OCI-LY1 (cell line): ENCODE measurements around the gene QTRT2.

Experiments
- H2AFZ ChIP-seq: fragments of 200-600 bp; sonication (generic), shearing (Covaris generic); 2 replicates; pipeline ENCODE4 v1.6.0; 2014; ENCODE audit warnings: antibody characterized with exemption, mild to moderate bottlenecking, low read length
- H3F3A ChIP-seq: fragments of 200-600 bp; sonication (generic), shearing (Covaris generic); 2 replicates; pipeline ENCODE4 v1.6.0; 2014; ENCODE audit warnings: mild to moderate bottlenecking, antibody characterized with exemption, low read length, moderate library complexity; ENCODE audit not compliant: insufficient read depth
- H3K27ac ChIP-seq: fragments of 200-600 bp; sonication (generic); 2 replicates; pipeline ENCODE4 v1.5.1; 2014; ENCODE audit warnings: low read length, mixed run types, mild to moderate bottlenecking, low read depth; ENCODE audit not compliant: poor library complexity, severe bottlenecking
- H3K27me3 ChIP-seq: fragments of 200-600 bp; sonication (generic); 2 replicates; pipeline ENCODE4 v1.6.0; 2014; ENCODE audit warnings: antibody characterized with exemption, mild to moderate bottlenecking, low read length, moderate library complexity; ENCODE audit not compliant: insufficient read depth
- H3K36me3 ChIP-seq: fragments of 200-600 bp; sonication (generic); 2 replicates; pipeline ENCODE4 v1.6.1; 2014; ENCODE audit warnings: mild to moderate bottlenecking, antibody characterized with exemption, low read length, moderate library complexity, mixed read lengths; ENCODE audit not compliant: insufficient read depth
- H3K4me1 ChIP-seq: fragments of 200-600 bp; sonication (generic); 2 replicates; pipeline ENCODE4 v1.5.1; 2014; ENCODE audit warnings: mild to moderate bottlenecking, low read length, moderate library complexity; ENCODE audit not compliant: insufficient read depth, severe bottlenecking
- H3K4me2 ChIP-seq: fragments of 200-600 bp; sonication (generic), shearing (Covaris generic); 2 replicates; pipeline ENCODE4 v1.6.1; 2014; ENCODE audit warnings: low read length
- H3K4me3 ChIP-seq: fragments of 200-600 bp; sonication (generic); 2 replicates; pipeline ENCODE4 v1.5.1; 2014; ENCODE audit warnings: low read length, low read depth, mild to moderate bottlenecking, mixed read lengths; ENCODE audit not compliant: poor library complexity, severe bottlenecking
- H3K79me2 ChIP-seq: fragments of 200-600 bp; shearing (Covaris generic); 2 replicates; pipeline ENCODE4 v1.6.1; 2016; ENCODE audit warnings: mixed run types, low read length, mixed read lengths; ENCODE audit not compliant: insufficient read depth
- H3K9ac ChIP-seq: fragments of 200-600 bp; sonication (generic), shearing (Covaris generic); 2 replicates; pipeline ENCODE4 v1.6.1; 2014; ENCODE audit warnings: mild to moderate bottlenecking, low read length, mixed read lengths
- H3K9me2 ChIP-seq: fragments of 200-600 bp; sonication (generic), shearing (Covaris generic); 2 replicates; pipeline ENCODE4 v1.6.1; 2014; ENCODE audit warnings: low read depth, mild to moderate bottlenecking, low read length, mixed read lengths
- H3K9me3 ChIP-seq: fragments of 200-600 bp; shearing (Covaris generic); 2 replicates; pipeline ENCODE4 v1.6.1; 2014; ENCODE audit warnings: low read length, mixed read lengths
- H4K20me1 ChIP-seq: fragments of 200-600 bp; sonication (generic), shearing (Covaris generic); 2 replicates; pipeline ENCODE4 v1.6.0; 2016; ENCODE audit warnings: mild to moderate bottlenecking, low read length; ENCODE audit not compliant: insufficient read depth
- CTCF ChIP-seq: fragments of 200-600 bp; sonication (generic), shearing (Covaris generic); IDR thresholded peaks from 2 replicates; pipeline ENCODE4 v1.5.1; 2017; ENCODE audit warnings: mild to moderate bottlenecking, antibody characterized with exemption, low read length, moderate library complexity, mixed read lengths
- EZH2 ChIP-seq: fragments of 200-600 bp; sonication (generic), shearing (Covaris generic); IDR thresholded peaks from 2 replicates; pipeline ENCODE4 v1.8.0; 2017; ENCODE audit warnings: borderline replicate concordance, mixed run types, mild to moderate bottlenecking, antibody characterized with exemption, low read length, moderate library complexity, mixed read lengths

QTRT2 gene

GRCh38 chr3:114019486-114019885 is 37.1 kb upstream of the QTRT2 start:
- H3K9ac ChIP-seq: no peak overlapping the region
- H3K36me3 ChIP-seq: no peaks in the 10 kb centered on the region
- no peaks in the 10 kb centered on the region for H3F3A ChIP-seq
- TF ChIP-seq EZH2 (no peak), CTCF (no peak)
- no peaks in the 10 kb centered on the region for H3K9me3 ChIP-seq
- H4K20me1 ChIP-seq: no peaks in the 10 kb centered on the region
- H3K27ac ChIP-seq: no peak overlapping the region
- H2AFZ ChIP-seq: no peak overlapping the region
- H3K27me3 ChIP-seq: no peaks in the 10 kb centered on the region
- no peaks in the 10 kb centered on the region for H3K4me1 ChIP-seq
- H3K9me2 ChIP-seq: no peaks in the 10 kb centered on the region
- H3K4me3 ChIP-seq: no peak overlapping the region
- no peak overlapping the region for H3K4me2 ChIP-seq
- H3K79me2 ChIP-seq: no peaks in the 10 kb centered on the region

GRCh38 chr3:114020907-114021306 is 35.6 kb upstream of the QTRT2 start:
- no peak overlapping the region for H3K4me3 ChIP-seq
- no peaks in the 10 kb centered on the region for H3F3A ChIP-seq
- no peaks in the 10 kb centered on the region for H3K9me3 ChIP-seq
- no peaks in the 10 kb centered on the region for H4K20me1 ChIP-seq
- no peaks in the 10 kb centered on the region for H3K9me2 ChIP-seq
- no peak overlapping the region for H3K27ac ChIP-seq
- H3K4me2 ChIP-seq: no peak overlapping the region
- H3K27me3 ChIP-seq: no peaks in the 10 kb centered on the region
- no peaks in the 10 kb centered on the region for H3K4me1 ChIP-seq
- no peak for TF ChIP-seq EZH2
- no peak for TF ChIP-seq CTCF
- H2AFZ ChIP-seq: no peak overlapping the region
- no peaks in the 10 kb centered on the region for H3K36me3 ChIP-seq
- no peaks in the 10 kb centered on the region for H3K79me2 ChIP-seq
- H3K9ac ChIP-seq: no peak overlapping the region

- no peak overlapping the region for H2AFZ ChIP-seq
- no peaks in the 10 kb centered on the region for H3K79me2 ChIP-seq
- H3K27me3 ChIP-seq: no peaks in the 10 kb centered on the region
- H3K27ac ChIP-seq: no peak overlapping the region
- H3K4me2 ChIP-seq: no peak overlapping the region
- H3K9me3 ChIP-seq: no peaks in the 10 kb centered on the region
- no peaks in the 10 kb centered on the region for H3F3A ChIP-seq
- H3K4me1 ChIP-seq: no peaks in the 10 kb centered on the region
- TF ChIP-seq EZH2 (no peak), CTCF (no peak)
- no peak overlapping the region for H3K4me3 ChIP-seq
- H3K9ac ChIP-seq: no peak overlapping the region
- no peaks in the 10 kb centered on the region for H3K9me2 ChIP-seq
- no peaks in the 10 kb centered on the region for H3K36me3 ChIP-seq
- no peaks in the 10 kb centered on the region for H4K20me1 ChIP-seq
These were observed 34.3 kb upstream of the QTRT2 start for GRCh38 chr3:114022145-114022802.
